GM18868 (cell line): ENCODE measurements around the gene CEP170B.
"Not testable (repeated sequence)": the region's sequence is repeated elsewhere in the genome, so short reads cannot be mapped to it uniquely, and the experiment has no call there.

ENCODE experiments used
- ATAC-seq: cut with Tn5 transposase; IDR thresholded peaks from one replicate; pipeline ENCODE4 v1.9.1; 2021; ENCODE audit warnings: mild to moderate bottlenecking, moderate library complexity; ENCODE audit not compliant: unreplicated experiment

CEP170B gene

GRCh38 chr14:104904650-104905578 is 39.8 kb downstream of the CEP170B start:
- ATAC-seq = not testable (repeated sequence)

GRCh38 chr14:104905579-104905933 is 40.5 kb downstream of the CEP170B start:
- ATAC-seq = not testable (repeated sequence)

- no peak for ATAC-seq
Measured at GRCh38 chr14:104908303-104908702, 43.2 kb downstream of the CEP170B start.

DNA sequence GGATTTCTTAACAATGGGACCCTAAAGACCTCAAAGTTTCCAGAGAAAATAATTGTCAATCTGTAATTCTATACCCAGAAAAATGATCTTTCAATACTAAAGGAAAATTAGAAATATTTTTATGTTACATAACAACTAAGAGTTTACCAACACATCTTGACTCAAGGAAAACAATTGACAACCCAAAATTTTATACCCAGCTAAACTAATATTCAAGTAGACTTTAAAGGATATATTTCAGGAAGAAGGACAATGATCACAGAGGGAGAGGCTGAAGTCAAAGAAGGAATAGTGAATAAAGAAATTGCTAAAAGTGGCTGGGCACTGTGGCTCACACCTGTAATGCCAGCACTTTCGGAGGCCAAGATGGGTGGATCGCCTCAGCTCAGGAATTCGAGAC is 47.0 kb downstream of the CEP170B start:
- ATAC-seq = no peak

GRCh38 chr14:104913435-104913834 is 48.4 kb downstream of the CEP170B start:
- no peak for ATAC-seq

DNA sequence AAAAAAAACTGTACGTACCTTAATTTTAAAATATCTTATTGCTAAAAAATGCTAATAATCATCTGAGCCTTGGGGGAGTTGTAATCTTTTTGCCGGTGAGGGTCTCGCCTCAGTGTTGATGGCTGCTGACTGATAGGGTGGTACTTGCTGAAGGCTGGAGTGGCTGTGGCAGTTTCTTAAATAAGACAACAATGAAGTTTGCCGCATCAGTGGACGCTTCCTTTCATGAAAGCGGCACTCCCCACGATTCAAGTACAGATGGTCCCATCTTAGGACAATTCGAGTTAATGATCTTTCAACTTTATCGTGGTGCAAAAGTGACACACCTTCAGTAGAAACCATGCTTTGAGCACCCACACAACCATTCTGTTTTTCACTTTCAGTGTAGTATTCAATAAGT is 52.0 kb downstream of the CEP170B start:
- ATAC-seq = no peak

GRCh38 chr14:104917993-104918392 is 52.9 kb downstream of the CEP170B start:
- ATAC-seq = no peak

DNA sequence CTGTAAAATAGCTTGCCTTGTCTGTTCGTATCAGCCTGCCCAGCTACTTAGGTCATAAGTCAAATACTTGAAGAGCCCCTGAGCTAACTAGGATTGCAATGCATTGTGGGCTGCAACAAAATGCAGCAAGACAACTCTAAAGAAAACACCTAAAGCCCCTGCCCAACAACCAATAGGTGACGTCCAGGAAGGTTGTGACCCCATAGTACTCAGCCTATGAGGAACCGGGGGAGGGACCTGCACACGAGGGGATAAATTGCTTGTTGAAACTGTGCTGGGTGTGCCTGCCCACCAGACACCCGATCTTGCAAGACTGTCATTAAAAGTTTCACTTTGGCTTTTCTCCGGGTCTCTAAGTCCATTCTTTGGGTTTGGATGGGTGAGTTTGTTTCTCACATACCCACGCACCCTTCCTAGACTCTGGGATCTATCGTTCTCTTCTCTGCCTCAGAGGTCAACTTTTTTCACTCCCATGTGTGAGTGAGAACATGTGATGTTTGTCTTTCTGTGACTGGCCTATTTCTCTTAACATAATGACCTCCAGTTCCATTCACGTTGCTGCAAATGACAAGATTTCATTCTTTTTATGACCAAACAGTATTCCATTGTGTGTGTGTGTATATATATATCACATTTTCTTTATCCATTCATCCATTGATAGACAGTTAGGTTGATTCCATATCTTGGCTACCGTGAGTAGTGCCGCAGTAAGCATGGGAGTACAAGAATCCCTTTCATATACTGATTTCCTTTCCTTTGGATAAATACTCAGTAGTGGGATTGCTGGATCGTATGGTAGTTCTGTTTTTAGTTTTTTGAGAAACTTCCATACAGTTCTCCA is 54.3 kb downstream of the CEP170B start:
- ATAC-seq = not testable (repeated sequence)

- no peak for ATAC-seq
Measured at GRCh38 chr14:104919993-104920315, 54.9 kb downstream of the CEP170B start.

DNA sequence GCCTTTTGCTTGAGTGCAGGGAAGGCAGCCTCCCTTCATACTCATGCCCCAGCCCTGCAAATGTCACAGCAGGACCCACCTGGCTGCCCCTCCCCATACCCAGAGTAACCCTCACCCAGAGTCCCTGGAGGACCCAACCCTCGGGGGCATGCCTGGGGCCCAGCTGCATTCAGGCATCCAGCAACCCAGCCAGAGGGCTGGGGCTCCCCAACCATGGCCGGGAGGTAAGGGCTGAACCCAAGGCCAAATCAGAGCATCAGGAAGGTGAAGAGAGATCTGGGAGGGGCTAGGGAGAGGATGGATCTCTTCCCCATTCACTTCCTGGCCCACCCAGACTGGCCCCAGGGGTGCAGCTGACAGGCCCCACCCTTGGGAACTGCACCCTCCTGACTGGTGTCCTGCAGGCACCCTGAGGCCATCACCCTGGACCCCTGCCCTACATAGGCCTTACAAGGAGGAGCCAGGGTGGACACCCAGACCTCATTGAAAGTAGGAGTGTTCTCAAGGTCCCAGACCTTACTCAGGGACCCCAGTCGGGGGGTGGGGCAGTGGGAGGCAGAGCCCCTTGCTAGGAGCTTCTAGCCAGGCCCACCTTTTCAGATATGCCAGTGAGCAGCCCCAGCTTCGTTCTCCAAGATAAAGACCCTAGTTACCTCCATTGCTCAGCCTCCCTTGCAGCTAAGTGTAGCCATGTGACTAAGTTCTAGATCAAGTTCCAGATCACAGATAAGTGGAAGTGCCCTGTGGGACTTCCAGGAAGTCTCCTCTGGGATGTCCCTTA is 58.8 kb downstream of the CEP170B start:
- ATAC-seq = no peak

DNA sequence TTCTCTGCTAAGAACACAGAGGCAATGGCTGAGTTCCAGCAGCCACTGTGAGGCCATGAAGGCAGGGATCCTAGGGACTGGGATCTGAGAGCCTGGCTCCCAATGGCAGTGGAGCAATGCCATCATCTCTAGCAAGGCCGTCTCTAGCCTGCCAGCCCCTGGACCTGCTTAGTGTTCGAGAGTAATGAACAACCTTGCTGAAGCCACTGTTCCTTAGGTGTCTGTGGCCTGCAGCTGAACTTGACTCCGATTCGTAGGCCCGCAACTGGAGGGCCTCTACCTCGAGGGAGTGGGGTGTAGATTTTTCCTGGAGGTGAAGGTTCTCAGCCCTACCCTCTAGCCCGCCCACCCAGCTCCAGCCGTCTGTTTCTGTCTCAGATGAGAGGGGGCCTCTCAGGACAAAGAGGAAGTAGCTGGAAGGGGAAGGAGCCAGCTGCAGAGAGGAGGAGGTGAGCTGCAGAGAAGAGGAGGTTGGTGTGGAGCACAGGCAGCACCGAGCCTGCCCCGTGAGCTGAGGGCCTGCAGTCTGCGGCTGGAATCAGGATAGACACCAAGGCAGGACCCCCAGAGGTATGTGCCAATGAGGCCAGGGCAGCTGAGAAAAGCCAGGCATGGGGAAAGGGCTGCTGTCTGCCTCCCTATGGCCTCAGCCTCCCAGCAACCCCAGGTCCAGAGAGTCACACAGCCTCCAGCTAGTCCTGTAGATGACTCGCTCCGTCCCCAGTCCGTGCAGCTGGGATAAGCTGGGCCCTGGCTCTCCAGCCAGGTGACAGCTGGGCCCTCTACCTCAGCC is 59.5 kb downstream of the CEP170B start, which contains the start of gene PLD4:
TSS of gene PLD4 (plus strand) at position 459 of the 793 bp plus-strand sequence. CDS start 2,262 bp downstream, outside the sequence.
- no peak for ATAC-seq

DNA sequence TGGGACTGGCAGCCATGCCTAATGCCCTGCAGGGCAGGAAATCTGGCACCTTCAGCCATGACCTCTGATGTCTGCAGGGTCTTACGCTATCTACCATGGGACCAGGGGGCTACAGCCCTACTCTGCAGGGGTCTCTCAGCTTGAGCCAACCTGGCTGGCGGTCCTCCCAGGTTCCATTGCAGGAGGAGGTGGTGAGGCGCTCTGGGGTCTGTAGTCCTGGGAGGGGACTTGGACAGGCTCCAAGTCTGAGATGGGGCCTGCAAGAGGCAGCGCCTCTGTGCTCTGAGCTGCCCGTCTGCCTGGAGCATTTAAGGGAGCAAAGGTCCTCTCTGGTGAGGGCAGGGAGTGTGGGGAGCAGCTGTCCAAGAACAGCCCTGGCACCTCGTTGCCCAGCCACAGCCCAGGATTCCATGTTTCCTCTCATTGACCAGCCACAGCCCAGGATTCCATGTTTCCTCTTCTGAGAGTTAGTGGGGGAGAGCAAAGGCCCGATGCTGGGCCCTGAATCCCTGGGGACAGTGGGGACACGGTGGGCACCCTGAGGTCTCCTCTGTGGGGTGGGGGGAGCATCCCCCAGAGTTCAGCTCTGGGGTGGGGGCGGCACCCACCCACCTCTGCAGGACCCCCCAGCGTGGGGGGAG is 60.3 kb downstream of the CEP170B start:
- no peak for ATAC-seq

DNA sequence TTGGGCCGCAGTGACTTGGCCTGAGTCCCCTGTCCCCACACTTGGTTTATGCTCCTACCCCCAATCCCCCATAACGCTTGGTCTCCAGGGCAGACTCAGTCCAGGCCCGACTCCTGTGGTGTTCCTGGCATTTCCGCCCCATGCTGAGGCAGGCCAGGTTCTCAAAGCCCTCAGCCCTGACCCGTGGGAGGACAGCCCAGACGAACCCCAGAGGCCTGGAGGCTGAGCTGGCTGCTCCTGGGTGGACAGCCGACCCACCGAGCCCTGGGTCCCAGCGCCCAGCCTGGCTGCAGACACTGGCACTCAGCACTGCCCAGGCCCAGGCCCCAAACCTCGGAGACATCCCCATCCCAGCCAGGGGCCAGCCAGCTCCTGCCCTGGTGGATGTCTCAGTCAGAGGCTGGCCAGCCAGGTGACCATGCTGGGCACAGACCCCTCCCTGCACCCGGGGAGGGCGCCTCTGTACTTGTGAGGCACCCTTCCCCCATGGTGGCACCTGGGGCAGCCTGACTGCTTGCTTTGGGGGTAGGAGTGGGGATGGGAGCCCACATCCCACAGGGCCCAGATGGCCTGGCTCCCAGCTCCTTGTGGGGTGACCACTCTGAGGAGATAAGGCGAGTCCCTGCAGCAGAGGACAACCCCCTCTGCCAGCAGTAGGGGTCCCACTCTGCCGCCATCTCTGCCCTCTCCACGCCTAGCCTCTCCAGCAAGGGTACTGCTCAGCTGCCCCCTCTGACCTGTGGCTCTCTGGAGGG is 61.0 kb downstream of the CEP170B start:
- no peak for ATAC-seq

DNA sequence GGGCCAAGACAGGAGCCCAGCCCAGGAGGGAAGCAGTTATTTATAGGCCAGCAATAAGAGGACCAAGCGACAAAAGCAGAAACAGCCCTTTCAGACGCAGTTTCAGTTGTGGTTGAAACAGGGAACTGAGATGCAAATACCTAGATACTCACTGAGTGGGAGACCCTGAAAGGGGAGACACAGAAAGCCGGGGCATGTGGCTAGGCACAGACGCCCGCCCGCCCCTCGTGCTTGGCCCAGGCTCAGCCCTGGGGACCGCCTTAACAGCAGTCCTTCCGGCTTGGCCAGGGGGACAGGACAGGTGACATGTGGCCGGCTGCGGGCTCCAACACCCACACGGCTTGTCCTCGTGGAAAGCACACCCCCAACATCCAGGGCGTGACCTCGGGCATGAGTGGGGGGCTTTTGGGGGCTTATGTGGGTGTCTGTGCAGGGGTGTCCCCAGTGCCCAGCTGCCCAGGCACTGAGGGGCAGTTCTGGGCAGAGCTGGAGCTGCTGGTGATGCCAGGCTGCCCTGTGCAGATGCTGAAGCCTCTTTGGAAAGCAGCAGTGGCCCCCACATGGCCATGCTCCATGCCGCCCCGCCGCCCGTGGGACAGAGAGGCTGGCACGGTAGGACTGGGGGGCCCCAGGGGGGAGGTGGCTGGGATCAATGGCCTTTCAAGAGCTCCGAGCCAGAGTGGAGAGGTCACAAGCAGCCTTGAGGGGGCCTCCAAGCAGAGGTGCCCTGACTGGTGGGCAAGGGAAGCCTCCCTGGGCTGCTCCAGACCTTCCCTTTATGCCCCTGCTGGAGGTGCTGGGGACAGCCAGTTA is 61.8 kb downstream of the CEP170B start:
- ATAC-seq = peak; percentile 81

- ATAC-seq = no peak
Measured at GRCh38 chr14:104927432-104927816, 62.4 kb downstream of the CEP170B start.

DNA sequence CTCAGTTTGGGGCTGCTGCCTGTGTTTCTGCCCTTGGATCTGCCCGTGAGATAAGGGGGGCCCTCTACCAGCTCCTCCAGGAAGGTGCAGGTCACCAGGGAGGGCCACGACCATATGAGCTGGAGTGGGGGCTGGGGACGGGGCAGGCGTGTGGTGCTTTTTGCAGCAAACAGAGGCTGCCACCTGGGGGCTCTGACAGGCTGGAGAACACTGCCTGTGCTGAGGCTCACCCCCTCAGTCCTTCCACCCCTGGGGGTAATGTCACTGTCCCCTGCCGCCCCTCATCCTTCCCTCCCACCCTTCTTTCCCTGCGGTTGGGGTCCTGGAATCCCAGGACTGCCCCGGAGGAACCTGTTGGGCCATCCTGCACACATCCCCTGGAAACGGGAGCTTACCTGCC is 62.8 kb downstream of the CEP170B start:
- ATAC-seq = no peak

DNA sequence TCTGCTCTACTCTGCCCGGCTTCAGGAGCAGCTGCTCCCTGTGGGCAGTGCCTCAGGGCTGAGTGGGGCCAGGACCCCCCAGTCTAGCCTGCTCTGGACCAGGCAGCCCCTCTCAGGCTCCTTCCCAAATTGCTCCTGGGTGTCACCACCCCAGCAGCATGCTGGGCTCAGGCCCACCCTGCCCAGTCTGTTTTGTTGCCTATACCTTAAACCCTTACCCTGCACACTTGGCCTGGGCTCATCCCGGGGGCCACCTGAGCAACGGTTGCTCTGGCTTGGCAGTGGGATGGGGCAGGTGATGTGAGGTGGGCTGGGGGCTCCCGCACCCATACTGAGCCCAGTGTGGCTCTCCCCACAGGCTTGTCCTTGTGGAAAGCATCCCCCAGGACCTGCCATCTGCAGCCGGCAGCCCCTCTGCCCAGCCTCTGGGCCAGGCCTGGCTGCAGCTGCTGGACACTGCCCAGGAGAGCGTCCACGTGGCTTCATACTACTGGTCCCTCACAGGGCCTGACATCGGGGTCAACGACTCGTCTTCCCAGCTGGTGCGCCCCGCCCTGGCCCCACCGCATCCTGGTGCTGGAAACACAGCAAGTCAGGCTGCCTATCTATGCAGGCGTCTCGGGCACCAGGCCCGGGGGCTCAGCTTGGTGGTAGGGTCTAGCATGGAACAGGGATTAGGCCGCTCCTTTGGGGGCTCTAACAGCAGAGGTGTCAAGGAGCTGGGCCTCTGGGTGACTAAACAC is 63.5 kb downstream of the CEP170B start:
- no peak for ATAC-seq
